Activated CD4-positive, alpha-beta T cell treated with anti-CD3 and anti-CD28 coated beads, Interleukin-2, amount 50 U/mL, for 24 hours (primary cell): ENCODE results near the gene KCNQ1.

ENCODE experiments used
- DNase-seq, 2 donors: peaks; one replicate each; pipeline ENCODE4 v3.0.0-alpha.2; 2020; ENCODE audit warnings: low read depth in 1 of 2, low spot score in 1 of 2

KCNQ1 gene

DNA sequence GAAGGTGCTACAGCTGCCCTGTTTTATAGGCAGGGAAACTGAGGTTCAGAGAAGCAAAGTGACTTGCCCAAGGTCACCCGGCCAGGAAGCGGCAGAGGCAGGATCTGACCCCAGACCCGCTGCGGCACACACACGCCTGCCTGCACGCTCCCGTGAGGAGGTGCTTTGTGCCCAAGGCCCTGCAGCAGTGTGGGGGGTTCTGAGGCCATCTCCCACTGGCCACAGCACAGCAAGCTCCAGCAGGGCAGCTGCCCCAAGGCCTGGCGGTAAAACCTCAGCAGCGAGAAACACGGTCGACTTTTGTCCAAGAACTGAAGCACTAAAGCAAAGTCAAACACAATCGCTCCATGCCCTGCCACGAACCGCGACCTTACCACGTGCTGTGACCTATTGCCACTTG is 398.1 kb downstream of the KCNQ1 start:
- DNase-seq: no peak

GRCh38 chr11:2843551-2843950 is 398.7 kb downstream of the KCNQ1 start:
- no peak for DNase-seq

DNA sequence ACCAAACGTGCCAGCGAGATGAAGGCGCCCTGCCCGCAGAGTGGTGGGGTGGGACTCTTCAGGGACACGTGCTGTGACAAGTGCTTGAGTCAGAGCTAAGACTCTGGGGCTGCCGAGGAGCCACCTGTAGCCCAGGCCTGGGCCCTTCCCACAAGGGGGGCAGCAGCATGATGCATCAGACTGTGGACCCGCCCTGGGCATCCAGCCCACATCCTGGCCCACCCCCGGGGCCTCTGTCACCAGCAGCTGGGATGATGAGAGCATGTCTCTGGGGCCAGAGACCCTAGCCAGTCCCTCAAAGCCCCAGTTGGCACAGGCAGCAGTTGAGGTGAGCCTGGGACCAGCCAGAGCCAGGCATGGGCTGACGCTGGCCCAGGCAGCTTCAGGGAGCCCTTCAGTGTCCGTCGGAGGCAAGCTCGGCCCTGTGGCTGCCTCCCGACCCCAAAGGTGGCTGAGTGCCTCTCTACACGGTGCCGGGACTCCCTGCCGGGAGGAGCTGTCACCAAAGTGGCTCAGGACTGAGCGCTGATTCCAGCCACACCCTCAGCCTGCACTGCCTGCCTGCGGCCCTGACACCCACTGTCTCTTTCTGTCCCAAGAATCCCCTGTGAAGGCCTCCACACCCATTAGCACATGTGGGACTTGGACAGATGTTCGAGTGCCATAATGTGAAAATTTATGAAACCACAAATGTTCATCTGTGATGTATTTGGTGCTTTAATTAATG is 399.5 kb downstream of the KCNQ1 start:
- DNase-seq: no peak

- no peak for DNase-seq
These were observed 400.2 kb downstream of the KCNQ1 start for GRCh38 chr11:2844996-2845395.

DNA sequence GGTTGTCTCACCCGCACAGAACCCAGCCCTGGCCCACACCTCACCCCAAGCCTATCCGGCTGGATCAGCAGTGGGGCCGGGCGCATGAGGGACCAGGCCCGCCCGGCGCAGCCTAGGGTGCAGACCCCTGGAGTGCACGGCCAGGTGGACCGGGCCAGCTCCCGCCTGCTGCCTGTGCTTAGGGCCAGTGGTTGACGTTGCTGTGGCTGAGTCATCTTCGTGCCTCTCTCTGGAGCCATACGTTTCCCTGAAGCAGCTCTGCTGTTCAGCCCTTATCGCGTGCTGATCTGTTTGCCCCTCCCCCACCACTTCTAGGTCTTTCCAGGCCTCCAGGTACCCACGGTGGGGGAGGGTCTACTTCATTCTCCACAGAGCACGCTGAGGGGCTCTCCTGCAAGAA is 401.2 kb downstream of the KCNQ1 start:
- DNase-seq: no peak

- DNase-seq: no peak
These were observed 401.7 kb downstream of the KCNQ1 start for GRCh38 chr11:2846470-2846869.

- no peak for DNase-seq
These were observed 402.8 kb downstream of the KCNQ1 start for GRCh38 chr11:2847561-2847960.

- DNase-seq: no peak
These were observed 403.7 kb downstream of the KCNQ1 start for GRCh38 chr11:2848497-2848896.

GRCh38 chr11:2849994-2850770 is 405.4 kb downstream of the KCNQ1 start:
- no peak for DNase-seq

- no peak for DNase-seq
These were observed 408.6 kb downstream of the KCNQ1 start for GRCh38 chr11:2853401-2853800.

DNA sequence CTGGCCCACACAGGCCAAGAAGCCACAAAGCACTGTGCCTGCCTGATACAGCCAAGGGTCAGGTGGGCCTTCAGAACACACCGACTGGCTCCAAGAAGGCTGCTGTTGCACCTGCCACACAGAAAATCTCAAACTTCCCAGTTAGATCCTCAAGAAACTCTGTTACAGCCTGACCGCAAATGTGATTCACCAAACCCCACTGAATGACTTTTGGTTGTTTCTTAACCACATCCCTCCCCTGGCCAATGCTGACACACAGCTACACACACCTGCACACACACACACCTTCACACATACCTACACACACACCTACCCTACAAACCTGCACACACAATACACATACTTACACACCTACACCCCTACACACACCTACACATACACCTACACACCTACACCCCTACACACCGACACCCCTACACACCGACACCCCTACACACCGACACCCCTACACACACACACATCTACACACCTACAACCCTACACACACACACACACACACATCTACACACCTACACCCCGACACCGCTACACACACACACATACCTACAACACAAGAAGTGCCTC is 409.3 kb downstream of the KCNQ1 start:
- DNase-seq: no peak

GRCh38 chr11:2855162-2855561 is 410.4 kb downstream of the KCNQ1 start:
- no peak for DNase-seq

DNA sequence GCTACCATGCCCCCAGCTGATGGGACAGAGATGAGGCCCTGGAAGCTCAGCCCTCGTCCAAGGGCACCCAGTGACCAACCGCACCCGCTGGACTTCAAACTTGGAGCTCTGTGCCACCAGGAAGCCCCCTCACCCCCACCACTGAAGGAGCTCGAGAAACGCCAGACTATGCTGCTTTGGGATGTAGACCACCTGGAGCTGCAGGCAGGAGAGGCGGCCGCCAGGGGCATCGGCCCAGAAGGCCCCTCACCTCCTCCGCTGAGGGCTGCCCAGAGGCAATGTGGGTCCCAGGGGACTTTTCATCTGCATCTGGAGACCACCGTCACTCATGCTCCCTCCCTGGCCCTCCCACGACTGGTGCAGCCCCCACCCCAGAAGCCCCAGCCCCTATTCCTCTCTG is 412.5 kb downstream of the KCNQ1 start:
- no peak for DNase-seq

DNA sequence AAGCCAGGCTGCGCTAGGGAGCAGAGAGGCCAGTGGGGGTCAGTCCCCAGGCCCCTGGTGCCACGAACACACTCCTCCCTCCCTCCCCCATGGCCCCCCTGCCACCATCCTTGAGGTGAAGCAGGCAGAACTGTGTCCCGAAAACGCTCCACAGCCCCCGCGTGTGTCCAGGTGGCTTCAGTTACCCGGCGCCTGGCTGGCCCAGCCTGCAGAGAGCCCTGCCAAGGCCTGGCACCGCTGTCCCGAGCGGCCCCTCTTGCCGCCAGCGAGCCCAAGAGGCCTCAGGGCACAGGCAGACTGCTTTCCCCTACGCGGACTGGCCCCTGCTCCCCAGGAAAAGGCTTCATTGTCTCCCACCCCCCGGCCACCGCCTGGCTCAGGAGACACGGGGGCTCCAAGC is 413.1 kb downstream of the KCNQ1 start:
- no peak for DNase-seq

- DNase-seq: no peak
These were observed 414.3 kb downstream of the KCNQ1 start for GRCh38 chr11:2858995-2859698.

DNA sequence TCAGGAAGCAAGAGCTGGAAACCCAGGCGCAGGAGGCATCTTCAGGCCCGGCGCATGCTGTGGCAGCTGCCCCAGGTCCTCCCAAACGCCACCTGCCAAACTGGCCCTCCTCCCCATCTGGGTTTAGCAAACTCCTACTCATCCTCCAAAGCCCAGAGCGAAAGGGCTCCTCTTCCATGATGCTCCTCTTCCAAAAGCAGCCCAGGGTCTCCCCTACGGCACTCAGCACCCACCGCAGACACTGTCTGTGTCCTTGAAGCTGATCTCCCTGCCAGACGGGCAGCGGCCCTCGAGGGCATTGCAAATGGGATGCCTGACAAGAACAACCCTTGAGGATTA is 414.9 kb downstream of the KCNQ1 start:
- DNase-seq: no peak

DNA sequence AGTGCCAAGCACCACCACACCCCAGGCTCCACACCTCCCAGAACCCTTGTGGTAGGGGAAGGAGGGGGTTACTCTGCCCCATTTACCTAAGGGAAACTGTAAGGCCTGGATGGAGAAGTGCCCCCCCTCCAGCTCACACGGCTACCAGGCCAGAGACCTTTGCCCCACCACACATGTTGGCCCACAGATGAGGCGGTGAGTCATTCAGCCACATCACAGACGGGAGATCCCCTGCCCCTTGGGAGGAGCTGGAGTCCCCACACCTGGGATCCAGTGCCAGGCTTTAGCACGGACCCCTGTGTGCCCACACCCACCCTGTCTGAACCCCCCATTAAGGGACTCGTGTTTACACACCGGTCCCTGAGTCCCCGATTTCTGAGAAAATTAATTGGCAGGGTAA is 415.8 kb downstream of the KCNQ1 start:
- DNase-seq: no peak

DNA sequence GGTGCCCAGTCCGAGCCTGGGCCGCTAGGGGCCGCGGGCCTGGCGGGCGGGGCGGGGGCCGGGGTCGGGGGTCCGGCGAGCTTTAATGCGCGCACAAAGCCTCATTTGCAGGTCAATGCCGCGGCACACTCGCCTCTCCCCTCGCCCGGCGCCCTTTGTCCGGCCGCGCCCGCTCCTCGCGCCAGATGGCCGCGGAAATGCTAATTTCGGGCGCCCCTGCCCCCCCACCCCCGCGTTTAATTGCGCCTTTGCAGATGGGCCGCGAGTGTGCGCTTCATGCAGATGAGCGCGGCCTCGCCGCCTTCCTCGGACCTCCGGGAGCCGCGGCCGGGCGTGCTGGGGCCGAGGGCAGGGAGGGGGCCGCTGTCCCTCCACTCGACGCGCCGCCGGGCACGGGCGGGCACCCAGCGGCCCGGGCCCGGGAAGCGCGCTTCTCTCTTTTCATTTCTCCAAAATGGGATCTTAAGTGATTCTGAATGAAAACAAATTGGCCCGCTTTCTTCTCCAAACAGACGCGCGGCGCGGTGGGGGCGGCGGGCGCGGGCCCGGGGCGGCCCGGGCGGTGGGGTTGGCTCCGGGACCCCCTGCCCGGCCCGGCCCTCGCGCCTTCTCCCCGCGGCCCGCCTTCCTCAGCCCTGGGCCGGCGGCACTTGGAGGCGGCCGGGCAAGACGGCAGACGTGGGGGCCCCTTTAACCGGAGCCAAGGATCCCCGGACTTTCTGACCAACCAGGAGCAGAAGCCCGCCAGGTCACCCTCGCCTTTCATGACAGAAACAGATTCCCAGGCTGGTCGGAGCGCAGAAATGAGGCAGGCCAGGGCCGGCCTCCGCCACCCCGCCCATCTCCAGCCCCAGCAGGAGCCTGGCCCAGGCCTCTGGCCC is 417.8 kb downstream of the KCNQ1 start:
- DNase-seq: no peak

DNA sequence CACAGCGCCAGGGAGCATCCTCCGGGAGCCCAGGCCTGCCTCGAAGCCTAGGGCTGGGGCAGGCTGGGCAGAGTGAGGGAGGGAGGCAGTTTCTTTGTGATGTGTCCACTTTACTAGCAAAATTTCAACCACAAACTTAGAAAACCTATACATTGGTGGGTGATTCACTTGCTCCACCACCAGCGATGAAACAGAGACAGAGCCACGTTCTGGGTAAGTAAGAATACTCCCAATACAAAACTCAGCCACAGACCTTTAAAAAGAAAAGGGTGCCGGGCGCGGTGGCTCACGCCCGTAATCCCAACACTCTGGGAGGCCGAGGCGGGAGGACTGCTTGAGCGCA is 418.4 kb downstream of the KCNQ1 start:
- no peak for DNase-seq

- no peak for DNase-seq
These were observed 420.1 kb downstream of the KCNQ1 start for GRCh38 chr11:2864901-2865300.

DNA sequence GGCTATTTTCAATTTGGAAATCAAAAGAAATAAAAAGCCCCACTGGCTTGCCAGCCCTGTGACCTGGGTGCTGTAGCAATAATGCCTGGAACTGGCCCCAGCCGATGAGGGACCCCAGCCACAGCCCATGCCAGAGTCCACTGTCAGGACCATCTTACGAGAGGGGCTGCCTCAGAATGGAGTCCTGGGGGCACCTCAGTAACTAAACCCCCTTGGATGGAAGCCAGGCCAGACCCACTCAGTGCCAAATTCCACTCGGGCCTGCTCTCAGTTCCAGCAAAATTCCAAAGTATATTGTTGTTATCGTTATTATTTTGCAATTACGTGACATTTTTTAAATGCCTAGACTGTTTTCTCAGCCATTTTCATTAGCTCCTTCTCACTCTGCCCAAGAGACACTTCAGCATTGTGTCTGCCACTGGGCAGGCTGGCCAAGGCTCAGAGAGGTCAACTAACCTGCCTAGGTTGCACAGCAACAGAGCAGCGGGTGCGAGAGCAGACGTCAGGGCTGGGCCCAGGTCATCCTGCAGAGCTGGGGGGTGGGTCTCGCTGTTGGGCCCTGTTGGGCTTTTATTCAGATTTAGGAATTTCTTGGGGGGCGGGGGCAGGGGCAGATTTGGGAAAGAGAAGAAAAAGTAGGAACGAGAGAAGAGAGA is 421.2 kb downstream of the KCNQ1 start:
- no peak for DNase-seq
